Stromal cell of bone marrow (primary cell): ENCODE results near the gene LRP5.
"Not testable (repeated sequence)": the region's sequence is repeated elsewhere in the genome, so short reads cannot be mapped to it uniquely, and the experiment has no call there.

Source experiments
- DNase-seq: peaks from one replicate; pipeline ENCODE4 v3.0.0-alpha.2; 2012; ENCODE audit warnings: low read depth

LRP5 gene

GRCh38 chr11:68444566-68444965 is 132.2 kb downstream of the LRP5 start:
- DNase-seq = no peak

- no peak for DNase-seq
Observed at GRCh38 chr11:68445531-68446035, 133.2 kb downstream of the LRP5 start.

- no peak for DNase-seq
Observed at GRCh38 chr11:68446046-68446725, 133.8 kb downstream of the LRP5 start.

- DNase-seq = no peak
Observed at GRCh38 chr11:68447015-68447801, 134.8 kb downstream of the LRP5 start.

GRCh38 chr11:68447914-68448313 is 135.5 kb downstream of the LRP5 start:
- not testable (repeated sequence) for DNase-seq

GRCh38 chr11:68448604-68449011 is 136.2 kb downstream of the LRP5 start:
- DNase-seq = no peak

GRCh38 chr11:68449951-68450350 is 137.6 kb downstream of the LRP5 start:
- DNase-seq = no peak

- no peak for DNase-seq
Observed at GRCh38 chr11:68450711-68451110, 138.3 kb downstream of the LRP5 start.

- DNase-seq = no peak
Observed at GRCh38 chr11:68454767-68455166, 142.4 kb downstream of the LRP5 start.

- DNase-seq = no peak
Observed at GRCh38 chr11:68455485-68455884, 143.1 kb downstream of the LRP5 start.

- no peak for DNase-seq
Observed at GRCh38 chr11:68457216-68457897, 145.0 kb downstream of the LRP5 start.

- no peak for DNase-seq
Observed at GRCh38 chr11:68457898-68458249, 145.5 kb downstream of the LRP5 start.

GRCh38 chr11:68458340-68458739 is 145.9 kb downstream of the LRP5 start:
- DNase-seq = not testable (repeated sequence)

GRCh38 chr11:68459886-68460740 is 147.7 kb downstream of the LRP5 start:
- DNase-seq = peak; percentile 98

- DNase-seq = no peak
Observed at GRCh38 chr11:68460741-68461574, 148.6 kb downstream of the LRP5 start, which contains the start of gene PPP6R3. TSS of gene PPP6R3 (plus strand) at chr11:68460752. CDS start at chr11:68537665, 76,913 bp downstream.

GRCh38 chr11:68461575-68461917 is 149.2 kb downstream of the LRP5 start:
- no peak for DNase-seq

- DNase-seq = no peak
Observed at GRCh38 chr11:68463714-68464113, 151.3 kb downstream of the LRP5 start.

GRCh38 chr11:68467201-68467834 is 154.9 kb downstream of the LRP5 start:
- no peak for DNase-seq

- no peak for DNase-seq
Observed at GRCh38 chr11:68468217-68468828, 155.9 kb downstream of the LRP5 start.

GRCh38 chr11:68469122-68469521 is 156.7 kb downstream of the LRP5 start:
- DNase-seq = no peak
